Small intestine (tissue), 7 donors: ENCODE measurements around the gene KERA. TPM values are rescaled to one million over a fixed set of nuclear protein-coding genes. Genes with fewer than 3 reads are reported as not detected.

Source experiments
- DNase-seq, 2 donors: peaks; one replicate each; pipeline versions ENCODE4 v3.0.0 to v3.0.0-alpha.2; 2013
- FAIRE-seq: peaks from 2 replicates; lab custom pipeline; 2012; peaks lifted over from hg19 to GRCh38; lab: Jason Lieb, UNC
- H3K27ac ChIP-seq, 3 donors: one replicate each; pipeline ENCODE4 v1.5.1; 2013; ENCODE audit warnings: low read length in 2 of 3, mild to moderate bottlenecking in 2 of 3, control low read depth in 1 of 3, inconsistent platforms in 1 of 3, low read depth in 1 of 3, moderate library complexity in 1 of 3
- H3K27me3 ChIP-seq, 3 donors: one replicate each; pipeline ENCODE4 v1.6.1; 2013; ENCODE audit warnings: low read length in 3 of 3, inconsistent platforms in 1 of 3; ENCODE audit not compliant: control insufficient read depth in 3 of 3, insufficient read depth in 3 of 3
- H3K36me3 ChIP-seq, 3 donors: one replicate each; pipeline ENCODE4 v1.6.1; 2013; ENCODE audit warnings: low read length in 3 of 3, inconsistent platforms in 1 of 3, low read depth in 1 of 3, mild to moderate bottlenecking in 1 of 3, moderate library complexity in 1 of 3; ENCODE audit not compliant: control insufficient read depth in 3 of 3, insufficient read depth in 2 of 3
- H3K4me1 ChIP-seq, 3 donors: one replicate each; pipeline ENCODE4 v1.6.1; 2013; ENCODE audit warnings: low read length in 2 of 3, inconsistent platforms in 1 of 3, low read depth in 1 of 3, mild to moderate bottlenecking in 1 of 3, moderate library complexity in 1 of 3; ENCODE audit not compliant: control insufficient read depth in 3 of 3, insufficient read depth in 2 of 3
- H3K4me3 ChIP-seq, 3 donors: one replicate each; pipeline ENCODE4 v1.5.1; 2013; ENCODE audit warnings: low read length in 3 of 3, control low read depth in 1 of 3, inconsistent platforms in 1 of 3, low read depth in 1 of 3, mild to moderate bottlenecking in 1 of 3, moderate library complexity in 1 of 3
- H3K9me3 ChIP-seq, 2 donors: one replicate each; pipeline ENCODE4 v1.6.1; 2013; ENCODE audit warnings: low read depth in 1 of 2, low read length in 1 of 2; ENCODE audit not compliant: control insufficient read depth in 2 of 2, insufficient read depth in 1 of 2
- WGBS, 3 donors: extraction: QIAGEN DNeasy Blood & Tissue Kit; methylation state at CpG; one replicate each; pipeline ENCODE4 v1.1.7; 2013; 5-methylcytosine and 5-hydroxymethylcytosine counted together
- polyA plus RNA-seq, 4 donors: library from polyadenylated mRNA; stranded (reverse) in 3 of 4; unstranded in 1 of 4; fragments of 200-250 nt in 3 of 4; fragments of 120-200 nt in 1 of 4; gene quantifications; one replicate each; pipeline versions ENCODE4 v1.2.1 to v1.2.3, GENCODE V29; 2013
- donor health status: healthy with polysubstance abuse.
- donor health status: control.
- donor health status: control.
- donor health status: Bipolar disorder and iron deficiency.
- donor health status: healthy.

Gene KERA
- polyA plus RNA-seq, 4 donors: 0.03 to 0.10 TPM; not detected in 2

DNA sequence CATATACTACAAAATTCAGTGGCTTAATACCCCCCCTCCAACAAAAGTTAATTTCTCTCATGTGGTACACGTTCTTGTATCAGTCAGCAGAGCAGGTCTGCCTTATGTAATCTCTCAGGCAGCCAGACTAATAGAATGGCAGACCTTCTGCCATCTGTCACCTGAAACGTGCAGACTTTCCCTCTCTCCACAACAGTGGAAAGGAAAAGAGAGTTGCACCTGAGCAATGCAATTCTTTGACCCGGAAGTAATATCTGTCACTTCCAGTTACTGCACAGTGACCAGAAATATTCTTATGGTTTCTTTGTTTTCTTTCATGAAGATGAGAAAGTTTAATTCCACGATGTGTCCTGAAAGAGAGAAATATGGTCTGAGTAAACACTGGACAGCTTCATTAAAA is 14.4 kb downstream of the KERA start:
- WGBS, 3 donors: 56 to 71% (median 57%) methylated on average over 4 of the region's 4 CpGs
- Histone ChIP-seq H3K4me3 (no peak overlapping the region), H3K9me3 (no peaks in the 10 kb centered on the region), H3K36me3 (no peaks in the 10 kb centered on the region), H3K27me3 (no peaks in the 10 kb centered on the region), H3K4me1 (no peaks in the 10 kb centered on the region), H3K27ac (no peak overlapping the region)
- DNase-seq (no peak), FAIRE-seq (no peak)

DNA sequence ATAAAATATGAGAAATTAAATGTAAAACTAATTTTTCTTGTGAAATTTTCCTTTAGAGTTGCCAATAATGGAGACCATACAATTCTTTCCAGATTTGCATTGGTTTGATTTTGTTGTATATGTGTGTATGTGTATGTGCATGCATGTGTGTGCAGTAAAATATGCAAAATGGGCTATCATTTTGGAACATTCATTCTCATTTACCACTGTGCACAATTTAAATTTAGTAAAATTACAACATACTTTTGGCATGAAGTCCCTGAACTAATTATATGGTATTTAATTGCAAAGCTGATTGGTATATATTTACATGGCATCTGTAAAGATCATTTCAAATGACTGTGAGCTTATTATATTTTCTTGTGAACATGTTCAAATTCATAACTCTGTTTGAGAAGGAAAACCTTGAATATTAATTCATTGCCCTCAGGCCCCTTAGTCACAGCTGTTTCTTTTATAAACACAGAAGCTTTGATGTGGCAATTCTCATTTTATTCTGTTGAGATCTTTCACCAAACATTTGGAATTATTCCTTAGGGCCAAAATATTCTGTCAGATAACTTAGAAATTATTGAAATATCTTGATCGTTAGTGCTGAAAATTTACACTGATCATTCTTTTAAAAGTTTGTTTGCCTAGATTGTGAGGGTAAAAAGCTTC is 17.6 kb downstream of the KERA start:
- FAIRE-seq (no peak), DNase-seq (no peak)
- 61 to 73% (median 64%) methylated on average over 1 of the region's 1 CpG for WGBS, 3 donors
- Histone ChIP-seq H3K36me3 (no peaks in the 10 kb centered on the region), H3K27ac (no peak overlapping the region), H3K4me3 (no peak overlapping the region), H3K4me1 (no peaks in the 10 kb centered on the region), H3K27me3 (no peaks in the 10 kb centered on the region), H3K9me3 (no peaks in the 10 kb centered on the region)

DNA sequence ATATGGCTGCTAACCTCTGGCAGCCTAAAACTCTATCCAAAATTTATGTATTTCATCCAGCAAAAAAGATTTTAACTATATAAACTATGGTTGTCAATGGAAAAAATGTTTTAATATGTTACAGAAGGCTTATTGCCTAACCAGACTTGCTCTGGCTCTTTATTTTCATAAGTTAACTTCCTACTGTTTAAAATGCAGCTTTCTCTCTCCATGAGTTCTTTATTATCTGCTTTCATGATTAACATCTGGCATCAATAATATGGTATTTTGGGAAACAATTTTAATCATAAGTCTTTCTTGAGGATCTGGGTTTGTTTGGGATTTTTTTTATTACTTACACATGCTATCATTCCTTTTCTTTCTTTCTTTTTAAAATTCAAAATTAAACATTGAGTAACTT is 20.5 kb downstream of the KERA start:
- H3K4me3 ChIP-seq: no peak overlapping the region
- no peak for DNase-seq
- H3K4me1 ChIP-seq: no peaks in the 10 kb centered on the region
- no peaks in the 10 kb centered on the region for H3K9me3 ChIP-seq
- no peaks in the 10 kb centered on the region for H3K36me3 ChIP-seq
- H3K27ac ChIP-seq: no peak overlapping the region
- no peak for FAIRE-seq
- no peaks in the 10 kb centered on the region for H3K27me3 ChIP-seq

DNA sequence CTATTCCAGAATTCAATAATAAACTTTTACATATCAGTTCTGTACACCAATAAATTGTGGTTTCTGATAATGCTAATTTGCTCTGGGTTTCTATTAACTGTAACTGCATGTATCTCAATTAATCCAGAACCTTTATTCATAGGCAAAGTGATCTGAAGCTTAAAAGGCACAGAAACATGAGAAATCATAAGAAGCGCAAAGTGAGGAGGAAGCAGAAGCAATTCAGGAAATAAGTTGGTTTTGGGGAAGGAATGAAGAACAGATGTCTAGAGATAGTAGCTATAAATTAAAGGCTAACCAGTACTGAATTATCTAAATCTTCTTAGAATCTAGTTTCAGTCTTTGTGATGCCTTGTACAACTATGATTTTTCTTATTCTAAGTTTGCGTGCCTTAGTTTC is 24.6 kb downstream of the KERA start:
- Histone ChIP-seq H3K36me3 (no peaks in the 10 kb centered on the region), H3K4me3 (no peak overlapping the region), H3K27ac (no peak overlapping the region), H3K27me3 (no peaks in the 10 kb centered on the region), H3K4me1 (no peaks in the 10 kb centered on the region), H3K9me3 (no peaks in the 10 kb centered on the region)
- FAIRE-seq (no peak), DNase-seq (no peak)
- WGBS, 3 donors: 77 to 81% (median 80%) methylated on average over 2 of the region's 2 CpGs

DNA sequence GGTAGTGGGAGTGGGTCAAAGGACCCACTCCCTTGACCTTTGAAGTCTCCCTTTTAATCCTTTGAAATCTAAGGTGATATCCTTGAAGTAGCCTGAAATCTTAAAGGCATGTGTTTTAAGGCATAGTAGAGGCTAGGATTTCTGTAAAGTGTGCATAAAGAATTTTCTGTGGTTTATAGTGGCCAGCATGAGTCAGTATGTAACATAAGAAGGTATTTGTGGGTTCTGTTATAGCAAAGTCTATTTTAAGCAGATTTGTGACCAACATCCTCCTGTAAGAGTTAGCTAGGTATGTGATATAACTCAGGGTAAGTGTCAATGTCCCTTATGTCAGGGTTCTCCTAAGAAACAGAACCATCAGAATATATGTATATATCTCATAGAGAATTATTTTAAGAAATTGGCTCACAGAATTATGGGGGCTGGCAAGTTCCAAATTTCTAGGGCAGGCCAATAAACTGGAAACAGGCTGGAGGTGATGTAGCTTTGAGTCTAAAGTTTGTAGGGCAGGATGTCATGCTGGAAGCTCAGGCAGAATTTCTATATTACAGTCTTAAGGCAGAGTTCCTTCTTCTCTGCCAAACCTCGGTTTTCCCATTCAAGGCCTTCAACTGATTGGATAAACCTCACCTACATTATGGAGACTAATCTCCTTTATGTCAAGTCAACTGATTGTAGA is 34.4 kb downstream of the KERA start:
- WGBS, 3 donors: 39 to 79% (median 56%) methylated on average over 1 of the region's 1 CpG
- Histone ChIP-seq H3K4me3 (no peak overlapping the region), H3K36me3 (no peaks in the 10 kb centered on the region), H3K27ac (no peak overlapping the region), H3K9me3 (no peaks in the 10 kb centered on the region), H3K27me3 (no peaks in the 10 kb centered on the region), H3K4me1 (no peaks in the 10 kb centered on the region)
- DNase-seq (no peak), FAIRE-seq (no peak)

DNA sequence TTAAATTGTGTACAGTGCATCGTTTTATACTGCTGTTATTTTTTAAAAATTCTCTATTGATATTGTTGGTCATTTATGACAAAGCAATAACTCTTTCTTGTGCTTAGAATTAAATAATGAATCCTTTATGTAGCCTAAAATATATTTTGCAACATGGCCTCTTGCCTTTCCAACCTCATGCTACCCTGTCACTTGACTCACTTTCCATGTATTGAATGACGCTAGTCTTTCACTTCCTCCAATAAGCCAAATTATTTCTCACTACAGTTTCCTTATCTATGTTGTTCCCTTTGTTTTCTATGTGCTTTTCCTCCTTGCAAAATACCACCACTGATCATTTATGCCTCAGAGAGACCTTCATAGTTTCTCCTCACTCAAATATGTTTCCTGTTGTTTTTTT is 36.7 kb downstream of the KERA start:
- WGBS, 3 donors: 72 to 84% (median 80%) methylated on average over 2 of the region's 2 CpGs
- FAIRE-seq (no peak), DNase-seq (no peak)
- no peaks in the 10 kb centered on the region for H3K9me3 ChIP-seq
- no peak overlapping the region for H3K4me3 ChIP-seq
- H3K27me3 ChIP-seq: no peaks in the 10 kb centered on the region
- H3K36me3 ChIP-seq: no peaks in the 10 kb centered on the region
- no peak overlapping the region for H3K27ac ChIP-seq
- no peaks in the 10 kb centered on the region for H3K4me1 ChIP-seq

DNA sequence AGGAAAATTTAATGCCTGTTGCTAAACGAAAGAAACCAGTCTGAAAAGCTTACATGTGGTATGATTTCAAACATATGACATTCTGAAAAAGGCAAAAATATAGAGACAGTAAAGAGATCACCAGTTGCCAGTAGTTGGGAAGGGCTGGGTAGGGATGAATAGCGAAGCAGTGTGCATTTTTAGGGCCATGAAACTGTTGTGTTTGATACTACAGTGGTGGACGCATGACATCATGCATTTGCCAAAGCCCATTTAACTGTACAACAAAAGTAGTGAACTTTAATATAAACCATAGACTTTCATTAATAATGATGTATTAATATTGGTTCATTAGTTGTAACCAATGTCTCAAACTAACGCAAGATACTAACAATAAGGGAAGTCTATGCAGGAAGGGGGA is 38.4 kb downstream of the KERA start:
- DNase-seq: no peak
- H3K27ac ChIP-seq: no peak overlapping the region
- no peaks in the 10 kb centered on the region for H3K27me3 ChIP-seq
- WGBS, 3 donors: 82 to 91% (median 83%) methylated on average over 4 of the region's 4 CpGs
- no peak for FAIRE-seq
- H3K36me3 ChIP-seq: no peaks in the 10 kb centered on the region
- no peaks in the 10 kb centered on the region for H3K9me3 ChIP-seq
- H3K4me1 ChIP-seq: no peaks in the 10 kb centered on the region
- no peak overlapping the region for H3K4me3 ChIP-seq

- no peaks in the 10 kb centered on the region for H3K36me3 ChIP-seq
- H3K9me3 ChIP-seq: no peaks in the 10 kb centered on the region
- no peak overlapping the region for H3K4me3 ChIP-seq
- no peak overlapping the region for H3K27ac ChIP-seq
- DNase-seq (no peak), FAIRE-seq (no peak)
- no peaks in the 10 kb centered on the region for H3K27me3 ChIP-seq
- H3K4me1 ChIP-seq: no peaks in the 10 kb centered on the region
- 40 to 53% (median 47%) methylated on average over 5 of the region's 5 CpGs for WGBS, 3 donors
These were observed 40.1 kb downstream of the KERA start for GRCh38 chr12:91017511-91018263.
